HG03025 (cell line): ENCODE measurements around the gene CEP68.
"Not testable (repeated sequence)": the region's sequence is repeated elsewhere in the genome, so short reads cannot be mapped to it uniquely, and the experiment has no call there.

Experiments used
- ATAC-seq: cut with Tn5 transposase; IDR thresholded peaks from one replicate; pipeline ENCODE4 v1.9.1; 2021; ENCODE audit warnings: mild to moderate bottlenecking, moderate library complexity; ENCODE audit not compliant: unreplicated experiment, low FRiP score

The CEP68 gene

DNA sequence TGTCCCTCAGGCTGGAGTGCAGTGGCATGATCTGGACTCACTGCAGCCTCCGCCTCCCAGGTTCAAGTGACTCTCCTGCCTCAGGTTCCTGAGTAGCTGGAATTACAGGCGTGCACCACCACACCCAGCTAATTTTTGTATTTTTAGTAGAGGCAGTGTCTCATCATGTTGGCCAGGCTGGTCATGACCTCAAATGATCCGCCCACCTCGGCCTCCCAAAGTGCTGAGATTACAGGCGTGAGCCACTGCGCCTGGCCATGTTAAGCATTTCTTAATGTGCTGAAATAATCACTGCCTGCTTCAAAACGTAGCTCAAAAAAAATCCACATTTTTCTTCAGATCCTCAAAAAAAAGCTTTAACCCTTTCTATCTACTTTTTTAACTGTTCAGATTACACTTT lies 69.2 kb downstream of the CEP68 start:
- ATAC-seq = not testable (repeated sequence)

DNA sequence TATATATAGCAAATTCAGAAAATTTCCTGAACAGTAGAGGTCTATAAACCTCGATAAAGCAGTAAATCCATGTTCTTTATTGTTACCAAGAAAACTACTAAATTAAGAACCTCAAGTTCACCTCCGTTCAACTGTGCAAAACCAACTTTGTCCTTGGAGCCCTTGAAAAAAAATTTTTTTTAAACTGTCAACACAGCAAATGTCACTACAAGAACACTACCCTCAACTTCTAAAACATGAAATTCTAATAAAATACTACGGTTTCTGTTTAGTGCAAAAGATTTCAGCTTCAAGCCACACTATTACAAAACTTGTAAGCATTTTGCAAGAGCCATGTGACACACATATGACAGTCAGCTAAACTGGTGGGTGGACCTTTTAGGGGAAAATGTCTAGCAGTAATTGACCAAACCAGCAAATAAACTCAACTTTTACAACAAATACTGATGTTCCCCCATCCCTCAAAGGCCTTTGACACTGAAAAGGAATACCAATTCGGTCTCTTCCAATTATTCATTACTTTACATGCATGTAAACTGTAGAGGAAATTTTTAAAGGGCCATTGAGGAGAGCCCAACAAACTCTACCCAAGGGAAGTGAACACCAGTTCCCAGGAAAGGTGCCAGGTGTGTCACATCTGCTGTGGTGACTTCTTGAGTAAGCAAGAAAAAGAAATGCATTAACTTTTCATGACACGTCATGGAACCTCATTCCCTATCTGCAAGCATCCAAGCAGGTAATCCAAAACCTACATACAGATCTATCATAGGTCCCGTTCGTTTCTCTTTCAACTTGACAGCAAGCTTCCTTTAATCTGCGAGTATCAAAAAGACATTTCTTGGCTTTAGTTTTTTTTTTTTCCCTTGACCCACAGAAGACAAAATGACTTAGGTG lies 72.3 kb downstream of the CEP68 start:
- ATAC-seq = no peak

- ATAC-seq = no peak
Measured at GRCh38 chr2:65129286-65129825, 73.1 kb downstream of the CEP68 start.

GRCh38 chr2:65129826-65130663 lies 73.8 kb downstream of the CEP68 start, which contains the start of gene RAB1A:
RAB1A (minus strand) TSS chr2:65130106; CDS start chr2:65129915, 191 bp downstream.
- ATAC-seq = peak; percentile 97

DNA sequence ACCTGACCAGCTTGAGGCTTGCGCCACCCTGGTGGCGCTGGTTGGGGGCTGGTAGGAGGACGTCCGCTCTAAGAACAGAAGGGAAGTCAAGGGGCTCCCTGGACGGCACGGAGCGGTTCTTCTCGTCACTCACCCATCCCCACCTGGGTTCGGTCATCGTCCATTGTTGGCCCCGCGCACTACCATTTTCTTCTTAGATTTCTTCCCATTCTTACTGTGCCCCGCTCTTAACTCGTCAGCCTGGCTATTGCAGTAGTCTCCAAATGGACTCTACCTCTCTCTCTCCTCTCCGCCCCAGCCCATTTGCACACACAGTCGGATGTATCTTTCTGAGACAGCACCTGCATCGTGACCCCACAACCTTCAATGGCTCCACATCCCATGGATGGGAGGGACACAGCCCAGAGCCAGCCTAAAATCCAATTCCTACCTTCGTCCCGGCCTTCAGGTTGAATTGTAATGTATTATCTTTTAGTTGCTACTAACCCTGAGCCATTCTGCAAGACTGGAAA lies 74.5 kb downstream of the CEP68 start:
- ATAC-seq = peak; percentile 34

DNA sequence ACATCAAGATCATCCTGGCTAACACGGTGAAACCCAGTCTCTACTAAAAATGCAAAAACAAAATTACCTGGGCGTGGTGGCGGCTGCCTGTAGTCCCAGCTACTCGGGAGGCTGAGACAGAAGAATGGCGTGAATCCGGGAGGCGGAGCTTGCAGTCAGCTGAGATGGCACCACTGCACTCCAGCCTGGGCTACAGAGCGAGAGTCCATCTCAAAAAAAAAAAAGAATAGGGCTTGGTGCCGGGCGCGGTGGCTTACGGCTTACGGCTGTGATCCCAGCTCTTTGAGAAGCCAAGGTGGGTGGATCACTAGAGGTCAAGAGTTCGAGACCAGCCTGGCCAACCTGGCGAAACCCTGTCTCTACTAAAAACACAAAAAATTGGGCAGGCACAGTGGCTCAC lies 76.7 kb downstream of the CEP68 start:
- ATAC-seq = not testable (repeated sequence)

DNA sequence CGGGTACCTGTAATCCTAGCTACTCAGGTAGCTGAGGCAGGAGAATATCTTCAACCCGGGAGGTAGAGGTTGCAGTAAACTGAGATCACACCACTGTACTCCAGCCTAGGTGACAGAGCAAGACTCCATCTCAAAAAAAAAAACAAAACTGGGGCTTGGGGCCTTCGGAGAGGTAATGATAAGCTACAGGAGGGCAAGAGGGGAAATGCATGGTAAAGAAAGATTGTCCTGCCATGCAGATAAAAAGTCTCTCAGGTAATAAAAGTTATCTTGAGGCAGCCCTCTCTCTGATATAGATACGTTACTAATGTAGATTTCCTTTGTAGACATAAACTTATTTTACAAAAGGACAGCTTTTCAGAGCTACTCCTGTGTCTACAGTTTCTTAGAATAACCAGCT lies 77.4 kb downstream of the CEP68 start:
- ATAC-seq = no peak

DNA sequence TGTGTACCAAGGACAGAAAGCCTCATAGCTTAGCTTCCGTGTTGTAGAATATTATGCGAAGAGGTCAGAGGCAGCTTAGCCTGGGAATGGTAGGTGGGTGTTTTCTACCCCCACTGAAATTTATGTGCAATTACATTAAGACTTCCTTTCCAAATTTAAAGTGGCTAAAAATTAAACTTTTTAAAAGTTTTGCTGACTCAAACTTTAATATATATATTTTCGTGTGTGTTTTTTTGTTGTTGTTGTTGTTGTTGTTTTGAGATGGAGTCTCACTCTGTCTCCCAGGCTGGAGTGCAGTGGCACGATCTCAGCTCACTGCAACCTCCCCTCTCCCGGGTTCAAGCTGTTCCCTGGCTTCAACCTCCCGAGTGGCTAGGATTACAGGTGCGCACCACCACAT lies 77.9 kb downstream of the CEP68 start:
- ATAC-seq = no peak

DNA sequence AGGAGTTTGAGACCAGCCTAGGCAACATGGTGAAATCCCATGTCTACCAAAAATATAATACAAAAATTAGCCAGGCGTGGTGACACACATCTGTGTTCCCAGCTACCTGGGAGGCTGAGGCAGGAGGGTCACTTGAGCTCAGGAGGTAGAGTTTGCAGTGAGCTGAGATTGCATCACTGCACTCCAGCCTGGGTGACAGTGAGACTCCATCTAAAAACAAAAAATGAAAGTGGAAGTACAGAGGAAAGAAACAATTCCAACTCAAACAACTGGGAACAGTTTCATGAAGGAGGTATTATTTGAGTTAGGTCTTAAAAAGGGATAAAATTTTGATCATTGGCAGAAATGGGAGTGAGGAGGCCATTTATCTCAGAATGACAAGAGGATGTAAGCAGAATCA lies 80.0 kb downstream of the CEP68 start:
- ATAC-seq = no peak
